ENCODE data around the gene MYO5A.

Gene MYO5A

DNA sequence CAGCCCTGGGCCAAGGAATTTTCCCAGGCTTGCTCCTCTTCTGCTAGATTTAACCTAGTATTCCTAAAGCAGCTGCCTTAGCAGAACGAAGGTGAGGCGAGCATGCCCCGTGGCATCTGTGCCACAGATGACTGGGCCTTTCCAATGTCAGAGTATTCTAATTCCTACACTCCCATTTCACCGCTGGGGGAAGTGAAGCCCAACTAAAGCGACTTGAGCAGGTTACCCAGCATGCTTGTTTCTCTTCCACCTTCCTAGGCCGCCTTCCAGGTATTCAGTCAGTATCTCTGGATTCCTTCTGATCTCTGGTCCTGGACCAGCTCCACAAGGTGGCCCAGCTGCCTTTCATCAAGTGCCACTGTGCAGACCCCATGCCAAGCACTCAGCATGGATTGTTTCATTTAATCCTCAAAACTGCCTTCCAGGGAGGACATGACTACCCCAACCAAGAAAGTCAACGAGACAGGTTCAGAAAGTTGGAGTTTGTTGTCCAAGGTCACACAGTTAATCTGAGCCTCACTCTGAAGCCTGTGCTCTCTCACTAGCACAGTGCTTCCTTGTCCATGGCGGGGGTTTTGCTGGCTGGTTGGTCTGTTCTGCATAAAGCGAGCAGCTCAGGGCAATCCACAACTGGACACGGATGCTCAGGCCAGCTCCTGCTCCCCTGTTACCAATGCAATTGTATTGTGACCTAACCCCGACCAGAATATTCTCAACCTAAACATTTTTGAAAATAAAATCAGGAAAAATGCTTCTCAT lies 248.2 kb downstream of the MYO5A start:
- Histone ChIP-seq H3K27me3 (ENCODE audit: control insufficient read depth in 1 of 2, insufficient read depth in 2 of 2, low read length in 2 of 2) (no peaks in the 10 kb centered on the region), H3K4me3 (ENCODE audit: low read depth in 1 of 2, low read length in 2 of 2) (no peak overlapping the region), H3K9ac (ENCODE audit: low read length) (no peak overlapping the region), H3K27ac (ENCODE audit: low read depth, low read length) (no peak overlapping the region), H3K9me3 (ENCODE audit: low read length) (no peaks in the 10 kb centered on the region), H3K36me3 (ENCODE audit: insufficient read depth, low read length) (no peaks in the 10 kb centered on the region), H3K4me1 (ENCODE audit: insufficient read depth, low read length) (no peaks in the 10 kb centered on the region)

DNA sequence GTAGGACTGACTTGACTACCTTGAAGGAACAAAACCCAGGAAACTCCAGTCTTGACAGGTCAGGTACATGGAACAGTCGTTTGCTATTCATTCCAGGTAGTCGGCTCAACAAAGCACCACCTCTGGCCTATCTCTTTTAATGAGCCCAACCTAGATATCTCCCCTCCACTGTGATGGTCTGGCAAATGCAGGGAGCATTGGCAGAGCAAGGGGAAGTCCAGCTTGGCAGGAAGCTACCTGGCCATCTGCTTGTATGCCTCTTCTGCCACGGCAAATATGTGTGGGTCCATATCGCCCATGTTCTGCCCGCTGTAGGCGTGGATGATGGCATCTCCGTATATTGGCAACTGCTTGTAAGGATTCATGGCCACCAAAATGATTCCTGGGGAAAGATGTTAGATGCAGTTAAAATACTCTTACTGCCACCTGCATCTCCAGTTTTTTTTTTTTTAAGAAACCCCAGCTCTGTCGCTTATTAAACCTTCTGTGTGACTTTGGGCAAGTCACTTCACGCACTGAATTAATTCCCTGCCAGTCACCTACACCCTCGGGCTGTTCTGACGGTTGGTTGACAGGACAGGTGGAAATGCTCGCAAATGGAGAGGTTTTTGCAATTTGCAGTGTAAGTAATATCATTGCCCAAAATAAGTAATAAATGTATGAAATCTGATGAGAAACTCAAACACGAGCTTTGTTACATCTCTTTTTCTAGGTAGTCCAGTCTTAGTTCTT lies 249.9 kb downstream of the MYO5A start:
- Histone ChIP-seq H3K9me3 (ENCODE audit: low read length) (no peaks in the 10 kb centered on the region), H3K27me3 (ENCODE audit: control insufficient read depth in 1 of 2, insufficient read depth in 2 of 2, low read length in 2 of 2) (no peaks in the 10 kb centered on the region), H3K36me3 (ENCODE audit: insufficient read depth, low read length) (no peaks in the 10 kb centered on the region), H3K9ac (ENCODE audit: low read length) (no peak overlapping the region), H3K4me3 (ENCODE audit: low read depth in 1 of 2, low read length in 2 of 2) (no peak overlapping the region), H3K4me1 (ENCODE audit: insufficient read depth, low read length) (no peaks in the 10 kb centered on the region), H3K27ac (ENCODE audit: low read depth, low read length) (no peak overlapping the region)

GRCh38 chr15:52278135-52278534 lies 250.5 kb downstream of the MYO5A start:
- Histone ChIP-seq H3K27ac (ENCODE audit: low read depth, low read length) (no peak overlapping the region), H3K9ac (ENCODE audit: low read length) (no peak overlapping the region)

DNA sequence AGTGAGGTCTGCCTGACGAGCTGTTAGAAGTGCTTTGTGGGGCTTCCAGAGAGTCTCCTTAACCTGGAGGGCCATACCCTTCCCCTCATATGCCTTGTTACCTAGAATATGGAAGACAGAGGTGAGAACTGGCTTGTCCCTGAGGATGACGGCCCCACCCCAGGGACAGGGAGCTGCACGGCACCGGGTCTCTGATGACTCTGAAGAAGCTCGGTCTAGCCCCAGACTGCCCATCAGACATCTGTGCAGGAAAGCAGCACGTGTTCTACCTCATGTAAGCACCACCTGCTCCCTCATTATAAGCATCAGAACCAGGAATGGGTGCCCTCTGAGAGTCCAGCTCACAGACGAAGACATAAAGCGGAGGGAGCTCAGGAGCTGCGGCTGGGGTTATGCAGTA lies 251.1 kb downstream of the MYO5A start:
- H3K27me3 ChIP-seq (ENCODE audit: control insufficient read depth in 1 of 2, insufficient read depth in 2 of 2, low read length in 2 of 2) = no peaks in the 10 kb centered on the region
- H3K9ac ChIP-seq (ENCODE audit: low read length) = no peak overlapping the region
- H3K4me1 ChIP-seq (ENCODE audit: insufficient read depth, low read length) = no peaks in the 10 kb centered on the region
- no peak overlapping the region for H3K4me3 ChIP-seq (ENCODE audit: low read depth in 1 of 2, low read length in 2 of 2)
- H3K36me3 ChIP-seq (ENCODE audit: insufficient read depth, low read length) = no peaks in the 10 kb centered on the region
- no peak overlapping the region for H3K27ac ChIP-seq (ENCODE audit: low read depth, low read length)
- H3K9me3 ChIP-seq (ENCODE audit: low read length) = no peaks in the 10 kb centered on the region

More at GRCh38 chr15:52278135-52278534, 250.5 kb downstream of the MYO5A start:
- H3K4me3 ChIP-seq (ENCODE audit: low read depth in 1 of 2, low read length in 2 of 2) = no peak overlapping the region
- H3K9me3 ChIP-seq (ENCODE audit: low read length) = no peaks in the 10 kb centered on the region
- H3K27me3 ChIP-seq (ENCODE audit: control insufficient read depth in 1 of 2, insufficient read depth in 2 of 2, low read length in 2 of 2) = no peaks in the 10 kb centered on the region
- H3K4me1 ChIP-seq (ENCODE audit: insufficient read depth, low read length) = no peaks in the 10 kb centered on the region
- no peaks in the 10 kb centered on the region for H3K36me3 ChIP-seq (ENCODE audit: insufficient read depth, low read length)

- Histone ChIP-seq H3K27ac (ENCODE audit: low read depth, low read length) (no peak overlapping the region), H3K27me3 (ENCODE audit: control insufficient read depth in 1 of 2, insufficient read depth in 2 of 2, low read length in 2 of 2) (no peaks in the 10 kb centered on the region), H3K4me3 (ENCODE audit: low read depth in 1 of 2, low read length in 2 of 2) (no peak overlapping the region), H3K9me3 (ENCODE audit: low read length) (no peaks in the 10 kb centered on the region), H3K9ac (ENCODE audit: low read length) (no peak overlapping the region), H3K4me1 (ENCODE audit: insufficient read depth, low read length) (no peaks in the 10 kb centered on the region), H3K36me3 (ENCODE audit: insufficient read depth, low read length) (no peaks in the 10 kb centered on the region)
These were observed 252.4 kb downstream of the MYO5A start for GRCh38 chr15:52276256-52276770.

- H3K9ac ChIP-seq (ENCODE audit: low read length) = no peak overlapping the region
- no peak overlapping the region for H3K4me3 ChIP-seq (ENCODE audit: low read depth in 1 of 2, low read length in 2 of 2)
- H3K27ac ChIP-seq (ENCODE audit: low read depth, low read length) = no peak overlapping the region
- no peaks in the 10 kb centered on the region for H3K36me3 ChIP-seq (ENCODE audit: insufficient read depth, low read length)
- H3K4me1 ChIP-seq (ENCODE audit: insufficient read depth, low read length) = peaks cover 14% of the 10 kb centered on the region
- H3K27me3 ChIP-seq (ENCODE audit: control insufficient read depth in 1 of 2, insufficient read depth in 2 of 2, low read length in 2 of 2) = no peaks in the 10 kb centered on the region
- H3K9me3 ChIP-seq (ENCODE audit: low read length) = no peaks in the 10 kb centered on the region
These were observed 265.0 kb downstream of the MYO5A start for GRCh38 chr15:52263563-52264282.

- Histone ChIP-seq H3K9me3 (ENCODE audit: low read length) (no peaks in the 10 kb centered on the region), H3K4me1 (ENCODE audit: insufficient read depth, low read length) (peaks cover 14% of the 10 kb centered on the region), H3K4me3 (ENCODE audit: low read depth in 1 of 2, low read length in 2 of 2) (no peak overlapping the region), H3K9ac (ENCODE audit: low read length) (no peak overlapping the region), H3K27me3 (ENCODE audit: control insufficient read depth in 1 of 2, insufficient read depth in 2 of 2, low read length in 2 of 2) (no peaks in the 10 kb centered on the region), H3K36me3 (ENCODE audit: insufficient read depth, low read length) (no peaks in the 10 kb centered on the region), H3K27ac (ENCODE audit: low read depth, low read length) (no peak overlapping the region)
These were observed 266.3 kb downstream of the MYO5A start for GRCh38 chr15:52262364-52262763.

- peaks cover 14% of the 10 kb centered on the region for H3K4me1 ChIP-seq (ENCODE audit: insufficient read depth, low read length)
- H3K4me3 ChIP-seq (ENCODE audit: low read depth in 1 of 2, low read length in 2 of 2) = peak overlapping the region in 1 of 2 donors; percentile 26
- no peak overlapping the region for H3K9ac ChIP-seq (ENCODE audit: low read length)
These were observed 267.0 kb downstream of the MYO5A start for GRCh38 chr15:52261498-52262242.

DNA sequence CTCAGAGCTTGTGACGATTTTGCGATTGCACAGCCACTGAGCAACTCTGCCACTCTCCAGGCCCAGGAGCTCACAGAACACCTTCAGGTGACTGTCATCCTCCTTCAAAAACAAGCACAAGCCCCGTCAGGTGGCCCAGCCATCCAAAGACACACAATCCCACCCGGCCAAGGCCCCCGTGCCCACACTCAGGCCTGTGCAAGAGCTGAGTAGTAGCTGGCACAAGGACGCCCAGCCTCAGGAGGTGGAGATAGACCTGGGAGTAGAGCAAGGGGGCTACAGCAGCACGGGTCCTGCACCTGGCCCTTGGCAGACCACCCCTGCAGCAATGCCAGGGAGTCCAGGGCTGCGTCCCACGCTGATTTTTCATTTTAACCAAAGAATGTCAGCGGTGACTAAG lies 267.7 kb downstream of the MYO5A start:
- H3K9ac ChIP-seq (ENCODE audit: low read length) = no peak overlapping the region
- H3K36me3 ChIP-seq (ENCODE audit: insufficient read depth, low read length) = no peaks in the 10 kb centered on the region
- H3K27ac ChIP-seq (ENCODE audit: low read depth, low read length) = no peak overlapping the region
- H3K4me1 ChIP-seq (ENCODE audit: insufficient read depth, low read length) = peaks cover 14% of the 10 kb centered on the region
- H3K27me3 ChIP-seq (ENCODE audit: control insufficient read depth in 1 of 2, insufficient read depth in 2 of 2, low read length in 2 of 2) = no peaks in the 10 kb centered on the region
- no peak overlapping the region for H3K4me3 ChIP-seq (ENCODE audit: low read depth in 1 of 2, low read length in 2 of 2)
- H3K9me3 ChIP-seq (ENCODE audit: low read length) = no peaks in the 10 kb centered on the region

More at GRCh38 chr15:52261498-52262242, 267.0 kb downstream of the MYO5A start:
- Histone ChIP-seq H3K36me3 (ENCODE audit: insufficient read depth, low read length) (no peaks in the 10 kb centered on the region), H3K27me3 (ENCODE audit: control insufficient read depth in 1 of 2, insufficient read depth in 2 of 2, low read length in 2 of 2) (no peaks in the 10 kb centered on the region), H3K9me3 (ENCODE audit: low read length) (no peaks in the 10 kb centered on the region), H3K27ac (ENCODE audit: low read depth, low read length) (no peak overlapping the region)

- no peaks in the 10 kb centered on the region for H3K27me3 ChIP-seq (ENCODE audit: control insufficient read depth in 1 of 2, insufficient read depth in 2 of 2, low read length in 2 of 2)
- no peak overlapping the region for H3K4me3 ChIP-seq (ENCODE audit: low read depth in 1 of 2, low read length in 2 of 2)
- peaks cover 14% of the 10 kb centered on the region for H3K4me1 ChIP-seq (ENCODE audit: insufficient read depth, low read length)
- H3K9me3 ChIP-seq (ENCODE audit: low read length) = no peaks in the 10 kb centered on the region
- no peaks in the 10 kb centered on the region for H3K36me3 ChIP-seq (ENCODE audit: insufficient read depth, low read length)
- no peak overlapping the region for H3K9ac ChIP-seq (ENCODE audit: low read length)
- no peak overlapping the region for H3K27ac ChIP-seq (ENCODE audit: low read depth, low read length)
These were observed 269.2 kb downstream of the MYO5A start for GRCh38 chr15:52259503-52259902.

GRCh38 chr15:52258461-52258860 lies 270.2 kb downstream of the MYO5A start:
- Histone ChIP-seq H3K4me1 (ENCODE audit: insufficient read depth, low read length) (peaks cover 14% of the 10 kb centered on the region), H3K9ac (ENCODE audit: low read length) (no peak overlapping the region), H3K27me3 (ENCODE audit: control insufficient read depth in 1 of 2, insufficient read depth in 2 of 2, low read length in 2 of 2) (no peaks in the 10 kb centered on the region), H3K36me3 (ENCODE audit: insufficient read depth, low read length) (no peaks in the 10 kb centered on the region), H3K27ac (ENCODE audit: low read depth, low read length) (no peak overlapping the region), H3K4me3 (ENCODE audit: low read depth in 1 of 2, low read length in 2 of 2) (no peak overlapping the region), H3K9me3 (ENCODE audit: low read length) (no peaks in the 10 kb centered on the region)

Data from muscle layer of colon (tissue), 2 donors.